ENCODE data around the gene PIPOX. TPM values are rescaled to one million over a fixed set of nuclear protein-coding genes. Genes with fewer than 3 reads are reported as not detected.

PIPOX gene
- total and polyA plus RNA-seq, 2 experiments from 2014 or later: not detected

- no peak for DNase-seq
- Histone ChIP-seq H4K20me1 (ENCODE audit: insufficient read depth) (no peaks in the 10 kb centered on the region), H3K79me2 (ENCODE audit: insufficient read depth) (no peaks in the 10 kb centered on the region), H3K4me2 (ENCODE audit: unreplicated experiment) (no peak overlapping the region), H3K27me3 (replicated peaks; ENCODE audit: insufficient read depth) (no peaks in the 10 kb centered on the region), H3K9me3 (ENCODE audit: low read depth) (no peaks in the 10 kb centered on the region), H3F3A (ENCODE audit: insufficient read depth) (no peaks in the 10 kb centered on the region), H3K36me3 (ENCODE audit: low read depth) (no peaks in the 10 kb centered on the region), H3K9me2 (ENCODE audit: insufficient read depth) (no peaks in the 10 kb centered on the region), H3K4me3 (no peak overlapping the region), H3K27ac (no peak overlapping the region), H3K4me1 (ENCODE audit: insufficient read depth) (no peaks in the 10 kb centered on the region), H2AFZ (no peak overlapping the region), H3K9ac (no peak overlapping the region)
- no peak for TF ChIP-seq EZH2 (IDR thresholded peaks at IDR 0.05; ENCODE audit: insufficient read depth, poor library complexity, severe bottlenecking)
- no peak for TF ChIP-seq EZH2phosphoT487 (IDR thresholded peaks at IDR 0.05; ENCODE audit: insufficient read depth, low read depth)
- in situ Hi-C loops (cut with MboI): no loop called here
- WGBS, 2 experiments (ENCODE audit: low coverage in 1 of 2, low lambda C conversion rate in 2 of 2, missing lambda C conversion rate in 2 of 2): 88 to 90% methylated on average over 7 of the region's 7 CpGs
These were observed 34.4 kb downstream of the PIPOX start for GRCh38 chr17:29077320-29077719.

- Histone ChIP-seq H3K4me3 (no peak overlapping the region), H3K9ac (no peak overlapping the region), H3K9me3 (ENCODE audit: low read depth) (no peaks in the 10 kb centered on the region), H3F3A (ENCODE audit: insufficient read depth) (no peaks in the 10 kb centered on the region), H3K27me3 (replicated peaks; ENCODE audit: insufficient read depth) (no peaks in the 10 kb centered on the region), H3K9me2 (ENCODE audit: insufficient read depth) (no peaks in the 10 kb centered on the region), H3K79me2 (ENCODE audit: insufficient read depth) (no peaks in the 10 kb centered on the region), H4K20me1 (ENCODE audit: insufficient read depth) (no peaks in the 10 kb centered on the region), H3K4me2 (ENCODE audit: unreplicated experiment) (no peak overlapping the region), H2AFZ (no peak overlapping the region), H3K36me3 (ENCODE audit: low read depth) (no peaks in the 10 kb centered on the region), H3K4me1 (ENCODE audit: insufficient read depth) (no peaks in the 10 kb centered on the region), H3K27ac (no peak overlapping the region)
- DNase-seq: peak; percentile 47
- TF ChIP-seq EZH2phosphoT487 (IDR thresholded peaks at IDR 0.05; ENCODE audit: insufficient read depth, low read depth): no peak
- TF ChIP-seq EZH2 (IDR thresholded peaks at IDR 0.05; ENCODE audit: insufficient read depth, poor library complexity, severe bottlenecking): no peak
- 81 to 82% methylated on average over 9 of the region's 9 CpGs for WGBS, 2 experiments (ENCODE audit: low coverage in 1 of 2, low lambda C conversion rate in 2 of 2, missing lambda C conversion rate in 2 of 2)
- in situ Hi-C loops (cut with MboI): no loop called here
These were observed 35.5 kb downstream of the PIPOX start for GRCh38 chr17:29078183-29079045.

- no peak overlapping the region for H3K27ac ChIP-seq
- H3K4me2 ChIP-seq (ENCODE audit: unreplicated experiment): no peak overlapping the region
- in situ Hi-C loops (cut with MboI): no loop called here
- H2AFZ ChIP-seq: no peak overlapping the region
- no peaks in the 10 kb centered on the region for H3K27me3 ChIP-seq (replicated peaks; ENCODE audit: insufficient read depth)
- no peaks in the 10 kb centered on the region for H3K79me2 ChIP-seq (ENCODE audit: insufficient read depth)
- 90 to 91% methylated on average over 16 of the region's 16 CpGs for WGBS, 2 experiments (ENCODE audit: low coverage in 1 of 2, low lambda C conversion rate in 2 of 2, missing lambda C conversion rate in 2 of 2)
- H3K4me3 ChIP-seq: no peak overlapping the region
- H3K36me3 ChIP-seq (ENCODE audit: low read depth): no peaks in the 10 kb centered on the region
- H3K4me1 ChIP-seq (ENCODE audit: insufficient read depth): no peaks in the 10 kb centered on the region
- H3F3A ChIP-seq (ENCODE audit: insufficient read depth): no peaks in the 10 kb centered on the region
- no peaks in the 10 kb centered on the region for H3K9me2 ChIP-seq (ENCODE audit: insufficient read depth)
- DNase-seq: no peak
- H3K9ac ChIP-seq: no peak overlapping the region
- no peaks in the 10 kb centered on the region for H4K20me1 ChIP-seq (ENCODE audit: insufficient read depth)
- H3K9me3 ChIP-seq (ENCODE audit: low read depth): no peaks in the 10 kb centered on the region
- no peak for TF ChIP-seq EZH2 (IDR thresholded peaks at IDR 0.05; ENCODE audit: insufficient read depth, poor library complexity, severe bottlenecking)
- no peak for TF ChIP-seq EZH2phosphoT487 (IDR thresholded peaks at IDR 0.05; ENCODE audit: insufficient read depth, low read depth)
These were observed 36.5 kb downstream of the PIPOX start for GRCh38 chr17:29079433-29079832.

GRCh38 chr17:29079887-29080286 is 36.9 kb downstream of the PIPOX start:
- no peaks in the 10 kb centered on the region for H3F3A ChIP-seq (ENCODE audit: insufficient read depth)
- H3K4me2 ChIP-seq (ENCODE audit: unreplicated experiment): no peak overlapping the region
- no peaks in the 10 kb centered on the region for H3K27me3 ChIP-seq (replicated peaks; ENCODE audit: insufficient read depth)
- no peaks in the 10 kb centered on the region for H3K4me1 ChIP-seq (ENCODE audit: insufficient read depth)
- TF ChIP-seq EZH2phosphoT487 (IDR thresholded peaks at IDR 0.05; ENCODE audit: insufficient read depth, low read depth): no peak
- TF ChIP-seq EZH2 (IDR thresholded peaks at IDR 0.05; ENCODE audit: insufficient read depth, poor library complexity, severe bottlenecking): no peak
- 93 to 94% methylated on average over 24 to 33 of the region's 33 CpGs for WGBS, 2 experiments (ENCODE audit: low coverage in 1 of 2, low lambda C conversion rate in 2 of 2, missing lambda C conversion rate in 2 of 2)
- no peaks in the 10 kb centered on the region for H3K9me2 ChIP-seq (ENCODE audit: insufficient read depth)
- no peak overlapping the region for H3K4me3 ChIP-seq
- no peaks in the 10 kb centered on the region for H4K20me1 ChIP-seq (ENCODE audit: insufficient read depth)
- no peak overlapping the region for H3K27ac ChIP-seq
- no peaks in the 10 kb centered on the region for H3K9me3 ChIP-seq (ENCODE audit: low read depth)
- no peak overlapping the region for H2AFZ ChIP-seq
- H3K36me3 ChIP-seq (ENCODE audit: low read depth): no peaks in the 10 kb centered on the region
- H3K9ac ChIP-seq: no peak overlapping the region
- H3K79me2 ChIP-seq (ENCODE audit: insufficient read depth): no peaks in the 10 kb centered on the region
- in situ Hi-C loops (cut with MboI): no loop called here
- DNase-seq: no peak
